Measurements from ENCODE around the gene HOATZ. TPM values are rescaled to one million over a fixed set of nuclear protein-coding genes. Genes with fewer than 3 reads are reported as not detected.

HOATZ gene
- total and polyA plus RNA-seq, 2 donors (not counting 1 experiment from before 2014, with no cell fraction given): not detected

- no peak for DNase-seq (ENCODE audit: low read depth in 2 of 2)
- H3K4me3 ChIP-seq (replicated peaks in 1 of 4; ENCODE audit: control extremely low read depth in 1 of 4, insufficient read depth in 1 of 4, low read depth in 3 of 4, low read length in 4 of 4): peak overlapping the region; percentile 59 to 82 (median 65)
- peak overlapping the region; percentile 30 for H2AFZ ChIP-seq (ENCODE audit: low read length)
- TF ChIP-seq CTCF (conservative IDR thresholded peaks at IDR 0.05 in 1 of 2, IDR thresholded peaks at IDR 0.05 in 1 of 2; ENCODE audit: low read depth in 1 of 2, low read length in 2 of 2) (no peak), EZH2 (IDR thresholded peaks at IDR 0.05; ENCODE audit: low read length, missing control alignments) (no peak)
- no peaks in the 10 kb centered on the region for H4K20me1 ChIP-seq (ENCODE audit: control insufficient read depth, extremely low read depth, insufficient read depth, low read length)
- H3K79me2 ChIP-seq (ENCODE audit: control insufficient read depth, insufficient read depth, low read length): peaks cover 2% of the 10 kb centered on the region
- H3K36me3 ChIP-seq (ENCODE audit: control insufficient read depth, insufficient read depth, low read length): peaks cover 2% of the 10 kb centered on the region
- peak overlapping the region; percentile 83 for H3K27ac ChIP-seq (ENCODE audit: insufficient read depth, low read length)
- H3K27me3 ChIP-seq (ENCODE audit: control insufficient read depth, insufficient read depth, low read length): no peaks in the 10 kb centered on the region
- peak overlapping the region; percentile 98 for H3K4me2 ChIP-seq (ENCODE audit: extremely low read depth, insufficient read depth, low read length)
- H3K4me1 ChIP-seq (ENCODE audit: control insufficient read depth, extremely low read depth, insufficient read depth, low read length): peaks cover 7% of the 10 kb centered on the region
- no peaks in the 10 kb centered on the region for H3K9me3 ChIP-seq (ENCODE audit: control insufficient read depth, insufficient read depth, low read depth, low read length)
- H3K9ac ChIP-seq (ENCODE audit: insufficient read depth, low read length): peak overlapping the region; percentile 86
Measured at GRCh38 chr11:111540937-111541253, 26.3 kb downstream of the HOATZ start.

GRCh38 chr11:111541254-111542061 is 26.9 kb downstream of the HOATZ start:
- Histone ChIP-seq H3K4me3 (replicated peaks in 1 of 4; ENCODE audit: control extremely low read depth in 1 of 4, insufficient read depth in 1 of 4, low read depth in 3 of 4, low read length in 4 of 4) (peak overlapping the region; percentile 59 to 82 (median 65)), H3K4me1 (ENCODE audit: control insufficient read depth, extremely low read depth, insufficient read depth, low read length) (peaks cover 7% of the 10 kb centered on the region), H3K4me2 (ENCODE audit: extremely low read depth, insufficient read depth, low read length) (peak overlapping the region; percentile 98), H3K27me3 (ENCODE audit: control insufficient read depth, insufficient read depth, low read length) (no peaks in the 10 kb centered on the region), H3K9me3 (ENCODE audit: control insufficient read depth, insufficient read depth, low read depth, low read length) (no peaks in the 10 kb centered on the region), H3K36me3 (ENCODE audit: control insufficient read depth, insufficient read depth, low read length) (peaks cover 4% of the 10 kb centered on the region), H3K9ac (ENCODE audit: insufficient read depth, low read length) (peak overlapping the region; percentile 86), H2AFZ (ENCODE audit: low read length) (peak overlapping the region; percentile 30), H3K79me2 (ENCODE audit: control insufficient read depth, insufficient read depth, low read length) (peaks cover 2% of the 10 kb centered on the region), H3K27ac (ENCODE audit: insufficient read depth, low read length) (peak overlapping the region; percentile 83), H4K20me1 (ENCODE audit: control insufficient read depth, extremely low read depth, insufficient read depth, low read length) (no peaks in the 10 kb centered on the region)
- peak; percentile 51 to 94 for DNase-seq (ENCODE audit: low read depth in 2 of 2)
- TF ChIP-seq EZH2 (IDR thresholded peaks at IDR 0.05; ENCODE audit: low read length, missing control alignments): no peak
- no peak for TF ChIP-seq CTCF (conservative IDR thresholded peaks at IDR 0.05 in 1 of 2, IDR thresholded peaks at IDR 0.05 in 1 of 2; ENCODE audit: low read depth in 1 of 2, low read length in 2 of 2)

- no peak for DNase-seq (ENCODE audit: low read depth in 2 of 2)
- peak overlapping the region in 1 of 4 experiments; percentile 25 for H3K4me3 ChIP-seq (replicated peaks in 1 of 4; ENCODE audit: control extremely low read depth in 1 of 4, insufficient read depth in 1 of 4, low read depth in 3 of 4, low read length in 4 of 4)
- H4K20me1 ChIP-seq (ENCODE audit: control insufficient read depth, extremely low read depth, insufficient read depth, low read length): no peaks in the 10 kb centered on the region
- H2AFZ ChIP-seq (ENCODE audit: low read length): no peak overlapping the region
- H3K27me3 ChIP-seq (ENCODE audit: control insufficient read depth, insufficient read depth, low read length): no peaks in the 10 kb centered on the region
- H3K36me3 ChIP-seq (ENCODE audit: control insufficient read depth, insufficient read depth, low read length): peaks cover 13% of the 10 kb centered on the region
- H3K4me1 ChIP-seq (ENCODE audit: control insufficient read depth, extremely low read depth, insufficient read depth, low read length): peaks cover 7% of the 10 kb centered on the region
- H3K79me2 ChIP-seq (ENCODE audit: control insufficient read depth, insufficient read depth, low read length): peaks cover 2% of the 10 kb centered on the region
- no peaks in the 10 kb centered on the region for H3K9me3 ChIP-seq (ENCODE audit: control insufficient read depth, insufficient read depth, low read depth, low read length)
- H3K4me2 ChIP-seq (ENCODE audit: extremely low read depth, insufficient read depth, low read length): peak overlapping the region; percentile 98
- H3K9ac ChIP-seq (ENCODE audit: insufficient read depth, low read length): no peak overlapping the region
- no peak for TF ChIP-seq CTCF (conservative IDR thresholded peaks at IDR 0.05 in 1 of 2, IDR thresholded peaks at IDR 0.05 in 1 of 2; ENCODE audit: low read depth in 1 of 2, low read length in 2 of 2)
- TF ChIP-seq EZH2 (IDR thresholded peaks at IDR 0.05; ENCODE audit: low read length, missing control alignments): no peak
- no peak overlapping the region for H3K27ac ChIP-seq (ENCODE audit: insufficient read depth, low read length)
Measured at GRCh38 chr11:111542606-111543275, 28.2 kb downstream of the HOATZ start.

All from fibroblast of lung (primary cell).